CD4-positive, alpha-beta T cell treated with Interferon gamma for 1 hour (primary cell): ENCODE results near the gene EYA3.

ENCODE experiments used
- DNase-seq: peaks from one replicate; pipeline ENCODE4 v3.0.0-alpha.2; 2020

The EYA3 gene

DNA sequence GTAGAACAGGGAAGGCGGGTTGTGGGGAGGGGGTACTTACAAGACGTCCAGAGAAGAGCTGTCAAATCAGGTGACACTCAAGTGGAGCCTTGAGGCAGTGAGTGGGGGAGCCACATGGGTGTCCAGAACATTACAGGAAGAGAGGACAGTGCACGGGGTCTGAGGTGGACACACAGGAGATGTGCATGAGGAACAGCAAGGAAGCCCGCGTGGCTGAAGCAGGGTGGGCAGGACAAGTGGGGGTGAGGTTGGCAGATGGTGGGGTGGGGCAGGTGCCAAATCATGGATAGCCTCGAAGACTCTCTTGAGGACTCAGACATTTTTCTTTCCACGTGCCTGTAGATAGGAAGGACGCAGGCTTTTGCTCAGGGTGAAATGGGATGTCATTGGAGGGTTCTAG is 152.7 kb downstream of the EYA3 start:
- no peak for DNase-seq

DNA sequence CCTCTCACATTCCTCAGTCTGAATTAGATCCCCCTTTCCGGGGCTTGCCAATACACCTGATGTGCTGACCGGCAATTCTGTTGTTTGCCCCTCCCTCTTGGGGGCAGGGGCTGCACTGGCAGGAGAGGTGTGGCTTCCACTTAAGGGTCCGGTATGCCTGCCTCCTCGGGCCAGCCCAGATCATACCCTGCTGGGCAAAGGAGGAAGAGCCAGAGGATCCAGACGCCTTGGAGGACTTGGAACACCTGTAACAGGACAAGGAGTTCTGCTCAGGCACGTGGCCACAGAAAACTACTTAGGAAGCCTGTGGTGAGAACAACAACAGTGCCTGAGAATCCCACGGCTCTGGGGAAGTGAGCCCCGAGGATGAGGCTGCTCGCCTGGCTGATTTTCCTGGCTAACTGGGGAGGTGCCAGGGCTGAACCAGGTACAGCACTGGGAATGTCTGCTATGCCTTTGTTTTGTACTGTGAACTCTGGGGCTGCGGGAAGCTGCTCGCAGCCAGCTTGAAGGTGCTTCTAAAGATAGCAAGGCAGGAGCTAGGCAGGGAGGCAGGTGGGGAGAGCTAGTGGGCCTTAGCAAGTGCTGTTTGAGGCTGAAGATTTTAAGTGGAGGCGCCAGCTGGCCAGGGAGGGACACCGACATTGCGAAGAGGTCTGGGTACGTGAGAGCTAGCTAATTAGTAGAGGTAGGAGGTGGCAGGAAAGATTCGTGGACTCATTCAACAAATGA is 153.4 kb downstream of the EYA3 start, which contains the start of gene SMPDL3B:
SMPDL3B (plus strand) TSS at position 183 of the 732 bp plus-strand sequence; CDS start at position 367, 184 bp downstream.
- DNase-seq: no peak

DNA sequence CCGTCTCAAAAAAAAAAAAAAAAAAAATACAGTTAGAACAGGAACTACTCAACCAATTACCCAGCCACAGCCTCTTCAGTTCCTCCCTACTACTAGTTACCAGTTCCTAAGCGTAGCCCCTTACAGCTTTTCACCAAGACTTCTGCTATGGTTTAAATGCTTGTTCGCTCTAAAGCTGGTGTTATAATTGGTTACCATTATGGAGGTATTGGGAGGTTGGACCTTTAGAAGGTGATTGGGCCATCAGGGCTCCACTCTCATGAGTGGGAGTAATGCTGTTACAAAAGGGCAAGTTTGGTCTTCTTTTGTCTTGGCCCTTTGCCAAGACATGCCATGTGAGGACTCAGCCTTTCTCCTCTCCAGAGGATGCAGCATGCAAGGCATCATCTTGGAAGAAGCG is 156.7 kb downstream of the EYA3 start:
- DNase-seq: no peak

DNA sequence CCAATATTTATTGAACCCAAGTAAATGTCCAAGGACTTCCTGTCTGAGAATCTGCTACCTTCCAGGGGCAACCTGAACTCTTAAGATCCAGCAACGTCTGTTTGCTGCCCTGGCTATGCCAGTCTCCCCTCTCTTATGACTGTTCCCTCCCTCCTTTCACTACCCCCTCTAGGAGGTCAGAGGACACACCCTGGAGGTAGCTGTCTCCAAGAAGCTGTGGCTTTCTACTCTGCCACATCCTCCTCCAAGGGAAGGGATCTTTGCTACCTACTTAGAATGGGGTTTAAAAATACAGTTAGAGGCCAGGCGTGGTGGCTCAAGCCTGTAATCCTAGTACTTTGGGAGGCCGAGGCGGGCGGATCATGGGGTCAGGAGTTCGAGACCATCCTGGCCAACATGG is 157.2 kb downstream of the EYA3 start:
- no peak for DNase-seq

DNA sequence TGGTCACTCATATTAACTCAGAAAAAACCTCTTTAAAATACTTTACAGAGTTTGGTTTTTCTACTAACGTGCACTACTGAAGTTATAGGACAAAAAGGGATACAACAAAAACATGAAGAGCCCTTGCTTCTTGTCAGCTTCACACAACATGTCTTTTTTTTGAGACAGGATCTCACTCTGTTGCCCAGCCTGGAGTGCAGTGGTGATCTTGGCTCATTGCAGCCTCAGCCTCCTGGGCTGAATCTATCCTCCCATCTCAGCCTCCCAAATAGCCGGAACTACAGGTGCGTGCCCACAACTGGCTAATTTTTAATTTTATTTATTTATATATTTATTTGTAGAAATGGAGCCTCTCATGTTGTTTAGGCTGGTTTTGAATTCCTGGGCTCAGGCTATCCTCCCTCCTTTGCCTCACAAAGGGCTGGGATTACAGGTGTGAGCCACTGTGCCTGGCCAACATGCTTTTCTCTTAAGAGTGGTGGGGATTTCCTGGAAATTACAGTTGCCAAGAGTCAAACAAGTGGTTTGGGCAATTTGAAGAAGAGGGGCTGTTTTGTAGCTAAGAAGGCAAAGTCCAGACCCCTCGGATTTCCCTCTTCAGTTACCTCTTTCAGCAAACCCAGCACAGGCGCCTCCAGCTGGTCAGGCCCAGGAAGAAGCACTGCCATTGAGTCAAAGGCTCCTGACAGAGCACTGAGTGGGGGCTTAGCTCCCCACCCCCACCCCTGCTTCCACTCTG is 160.0 kb downstream of the EYA3 start:
- no peak for DNase-seq

DNA sequence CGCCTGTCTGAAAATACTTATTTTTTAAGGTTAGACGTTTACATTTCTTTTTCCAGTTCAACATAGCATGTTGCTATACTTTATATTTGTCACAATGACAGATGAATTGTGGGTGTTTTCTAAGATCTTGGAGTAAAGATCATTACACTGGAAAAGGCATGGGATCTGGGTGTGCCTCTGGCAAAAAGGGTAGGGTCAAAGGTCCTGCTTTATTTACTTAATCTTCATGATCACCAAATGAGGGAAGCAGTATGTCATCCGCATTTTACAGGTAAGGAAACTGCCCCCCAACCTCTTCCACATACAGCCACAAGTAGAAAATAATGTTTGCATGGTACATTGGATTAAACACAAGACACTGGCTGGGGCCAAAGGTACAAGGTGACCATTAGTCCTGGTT is 166.1 kb downstream of the EYA3 start:
- no peak for DNase-seq
